ENCODE data around the gene OMP. TPM values are rescaled to one million over a fixed set of nuclear protein-coding genes. Genes with fewer than 3 reads are reported as not detected.

The OMP gene
- total and polyA plus RNA-seq, 2 of the 13 experiments (the other 11 are each of a cell fraction or from before 2014, with no cell fraction given), result not detected

DNA sequence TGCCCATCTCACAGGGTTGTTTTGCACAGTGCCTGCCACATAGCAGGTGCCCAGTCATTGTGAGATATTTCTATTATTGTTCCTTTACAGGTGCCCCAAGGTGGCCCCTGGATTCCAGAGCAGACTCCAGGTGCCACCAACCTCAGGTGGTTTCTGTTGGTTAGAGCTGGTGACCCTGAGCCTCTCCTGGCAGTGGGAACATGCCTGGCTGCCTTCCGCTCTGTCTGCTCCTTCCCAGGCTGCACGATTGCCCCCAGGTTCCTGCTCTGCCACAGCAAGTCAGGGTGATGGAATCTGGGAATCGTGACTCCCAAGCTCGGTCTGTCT, 12.6 kb upstream of the OMP start (continued):
- TF ChIP-seq, protein P1, sequence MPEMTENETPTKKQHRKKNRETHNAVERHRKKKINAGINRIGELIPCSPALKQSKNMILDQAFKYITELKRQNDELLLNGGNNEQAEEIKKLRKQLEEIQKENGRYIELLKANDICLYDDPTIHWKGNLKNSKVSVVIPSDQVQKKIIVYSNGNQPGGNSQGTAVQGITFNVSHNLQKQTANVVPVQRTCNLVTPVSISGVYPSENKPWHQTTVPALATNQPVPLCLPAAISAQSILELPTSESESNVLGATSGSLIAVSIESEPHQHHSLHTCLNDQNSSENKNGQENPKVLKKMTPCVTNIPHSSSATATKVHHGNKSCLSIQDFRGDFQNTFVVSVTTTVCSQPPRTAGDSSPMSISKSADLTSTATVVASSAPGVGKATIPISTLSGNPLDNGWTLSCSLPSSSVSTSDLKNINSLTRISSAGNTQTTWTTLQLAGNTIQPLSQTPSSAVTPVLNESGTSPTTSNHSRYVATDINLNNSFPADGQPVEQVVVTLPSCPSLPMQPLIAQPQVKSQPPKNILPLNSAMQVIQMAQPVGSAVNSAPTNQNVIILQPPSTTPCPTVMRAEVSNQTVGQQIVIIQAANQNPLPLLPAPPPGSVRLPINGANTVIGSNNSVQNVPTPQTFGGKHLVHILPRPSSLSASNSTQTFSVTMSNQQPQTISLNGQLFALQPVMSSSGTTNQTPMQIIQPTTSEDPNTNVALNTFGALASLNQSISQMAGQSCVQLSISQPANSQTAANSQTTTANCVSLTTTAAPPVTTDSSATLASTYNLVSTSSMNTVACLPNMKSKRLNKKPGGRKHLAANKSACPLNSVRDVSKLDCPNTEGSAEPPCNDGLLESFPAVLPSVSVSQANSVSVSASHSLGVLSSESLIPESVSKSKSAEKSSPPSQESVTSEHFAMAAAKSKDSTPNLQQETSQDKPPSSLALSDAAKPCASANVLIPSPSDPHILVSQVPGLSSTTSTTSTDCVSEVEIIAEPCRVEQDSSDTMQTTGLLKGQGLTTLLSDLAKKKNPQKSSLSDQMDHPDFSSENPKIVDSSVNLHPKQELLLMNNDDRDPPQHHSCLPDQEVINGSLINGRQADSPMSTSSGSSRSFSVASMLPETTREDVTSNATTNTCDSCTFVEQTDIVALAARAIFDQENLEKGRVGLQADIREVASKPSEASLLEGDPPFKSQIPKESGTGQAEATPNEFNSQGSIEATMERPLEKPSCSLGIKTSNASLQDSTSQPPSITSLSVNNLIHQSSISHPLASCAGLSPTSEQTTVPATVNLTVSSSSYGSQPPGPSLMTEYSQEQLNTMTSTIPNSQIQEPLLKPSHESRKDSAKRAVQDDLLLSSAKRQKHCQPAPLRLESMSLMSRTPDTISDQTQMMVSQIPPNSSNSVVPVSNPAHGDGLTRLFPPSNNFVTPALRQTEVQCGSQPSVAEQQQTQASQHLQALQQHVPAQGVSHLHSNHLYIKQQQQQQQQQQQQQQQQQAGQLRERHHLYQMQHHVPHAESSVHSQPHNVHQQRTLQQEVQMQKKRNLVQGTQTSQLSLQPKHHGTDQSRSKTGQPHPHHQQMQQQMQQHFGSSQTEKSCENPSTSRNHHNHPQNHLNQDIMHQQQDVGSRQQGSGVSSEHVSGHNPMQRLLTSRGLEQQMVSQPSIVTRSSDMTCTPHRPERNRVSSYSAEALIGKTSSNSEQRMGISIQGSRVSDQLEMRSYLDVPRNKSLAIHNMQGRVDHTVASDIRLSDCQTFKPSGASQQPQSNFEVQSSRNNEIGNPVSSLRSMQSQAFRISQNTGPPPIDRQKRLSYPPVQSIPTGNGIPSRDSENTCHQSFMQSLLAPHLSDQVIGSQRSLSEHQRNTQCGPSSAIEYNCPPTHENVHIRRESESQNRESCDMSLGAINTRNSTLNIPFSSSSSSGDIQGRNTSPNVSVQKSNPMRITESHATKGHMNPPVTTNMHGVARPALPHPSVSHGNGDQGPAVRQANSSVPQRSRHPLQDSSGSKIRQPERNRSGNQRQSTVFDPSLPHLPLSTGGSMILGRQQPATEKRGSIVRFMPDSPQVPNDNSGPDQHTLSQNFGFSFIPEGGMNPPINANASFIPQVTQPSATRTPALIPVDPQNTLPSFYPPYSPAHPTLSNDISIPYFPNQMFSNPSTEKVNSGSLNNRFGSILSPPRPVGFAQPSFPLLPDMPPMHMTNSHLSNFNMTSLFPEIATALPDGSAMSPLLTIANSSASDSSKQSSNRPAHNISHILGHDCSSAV (CRISPR knock-in tag; IDR thresholded peaks at IDR 0.05; ENCODE audit: borderline replicate concordance), result no peak

DNA sequence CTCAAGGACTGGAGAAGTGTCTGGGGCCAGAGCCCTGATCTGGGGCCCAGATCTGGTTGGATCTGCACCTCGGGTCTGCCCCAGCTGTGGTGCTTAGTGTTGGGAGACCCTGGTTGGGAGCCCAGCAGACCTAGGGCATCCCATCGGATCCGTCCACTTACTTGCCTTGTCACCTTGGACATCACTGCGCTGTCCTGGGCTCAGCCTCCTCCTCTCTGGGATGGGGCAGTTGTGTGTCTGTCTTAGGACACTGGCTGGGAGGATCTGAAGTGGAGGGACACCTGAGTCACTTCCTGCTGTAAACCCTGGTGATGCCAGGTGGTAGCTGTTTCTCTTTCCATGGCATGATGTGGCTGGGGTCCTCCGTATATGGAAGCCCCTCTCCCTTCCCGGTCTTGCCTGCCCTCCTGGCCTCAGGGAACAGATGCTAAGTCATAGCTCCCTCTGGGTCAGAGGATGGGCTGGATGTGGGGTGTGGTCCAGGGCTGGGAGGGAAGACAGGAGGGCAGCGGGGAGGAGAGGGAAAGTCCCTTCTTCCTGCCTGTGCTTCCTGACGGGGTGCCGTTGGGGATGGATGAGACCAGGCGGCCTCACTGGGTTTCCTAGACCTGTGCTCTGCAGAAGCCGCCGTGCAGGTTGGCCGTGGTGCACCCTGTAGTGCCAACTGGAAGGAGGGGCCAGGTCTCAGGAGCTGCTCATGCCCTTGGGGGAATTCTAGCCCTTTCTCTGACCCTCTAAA, 12.1 kb upstream of the OMP start:
- H3K27ac ChIP-seq (ENCODE audit: extremely low read length, insufficient read depth, low read length), result no peak overlapping the region

More for the DNA sequence above, 12.1 kb upstream of the OMP start:
- intact Hi-C loops (cut with micrococcal nuclease; ENCODE audit: unreplicated experiment) (loop anchor here (1.0 to 10.0 kb wide), 2 partner anchors 24 to 286 kb away; partner anchors contain the start of gene CAPN5), in situ Hi-C loops (cut with HindIII; ENCODE audit: extremely low pct_ligation_motif_present, low pct_unique_long_range_greater_than_20kb) (loop anchor here (5.0 kb wide), 2 partner anchors 43 to 173 kb away; no protein-coding TSS in a partner anchor)
- ATAC-seq (no peak), DNase-seq (ENCODE audit: low spot score) (no peak), FAIRE-seq (no peak)
- ChIA-PET CTCF (ENCODE audit: low intra/inter-chr PET ratio, low total read pairs) (interaction anchor here (0.8 to 4.2 kb wide), 6 partner anchors 17 to 280 kb away, joined by 3 to 85 read pairs (median 3); no protein-coding TSS in a partner anchor), POLR2A (interaction anchor here (1.2 to 1.9 kb wide), 3 partner anchors 8 to 43 kb away, joined by 5 to 16 read pairs (median 9); partner anchors contain the start of gene CAPN5)
- no peaks in the 10 kb centered on the region for H3K79me2 ChIP-seq (ENCODE audit: insufficient read depth, low read length)
- H2AFZ ChIP-seq (ENCODE audit: low read length), result no peak overlapping the region
- H3K27me3 ChIP-seq (ENCODE audit: control insufficient read depth in 1 of 2, insufficient read depth in 2 of 2, low read length in 2 of 2), result no peaks in the 10 kb centered on the region; a peak in 2 of 5 replicates
- BruUV-seq (replicated peaks), result no TSS peak
- no peak overlapping the region for H3K4me3 ChIP-seq (replicated peaks in 1 of 3; ENCODE audit: insufficient read depth in 1 of 3, low read depth in 2 of 3, low read length in 3 of 3)
- H3K4me1 ChIP-seq (ENCODE audit: insufficient read depth, low read length), result peaks cover 36% of the 10 kb centered on the region
- WGBS (ENCODE audit: low lambda C conversion rate), result 74% methylated on average over 6 of the region's 13 CpGs
- TF ChIP-seq, protein P2, sequence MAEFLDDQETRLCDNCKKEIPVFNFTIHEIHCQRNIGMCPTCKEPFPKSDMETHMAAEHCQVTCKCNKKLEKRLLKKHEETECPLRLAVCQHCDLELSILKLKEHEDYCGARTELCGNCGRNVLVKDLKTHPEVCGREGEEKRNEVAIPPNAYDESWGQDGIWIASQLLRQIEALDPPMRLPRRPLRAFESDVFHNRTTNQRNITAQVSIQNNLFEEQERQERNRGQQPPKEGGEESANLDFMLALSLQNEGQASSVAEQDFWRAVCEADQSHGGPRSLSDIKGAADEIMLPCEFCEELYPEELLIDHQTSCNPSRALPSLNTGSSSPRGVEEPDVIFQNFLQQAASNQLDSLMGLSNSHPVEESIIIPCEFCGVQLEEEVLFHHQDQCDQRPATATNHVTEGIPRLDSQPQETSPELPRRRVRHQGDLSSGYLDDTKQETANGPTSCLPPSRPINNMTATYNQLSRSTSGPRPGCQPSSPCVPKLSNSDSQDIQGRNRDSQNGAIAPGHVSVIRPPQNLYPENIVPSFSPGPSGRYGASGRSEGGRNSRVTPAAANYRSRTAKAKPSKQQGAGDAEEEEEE (CRISPR knock-in tag; IDR thresholded peaks at IDR 0.05; ENCODE audit: borderline replicate concordance), result 0 out of 2 replicates have a peak, but pooled peaks have one; percentile 22
- TF ChIP-seq CBFB (CRISPR knock-in tag; IDR thresholded peaks at IDR 0.05), result no peak
- TF ChIP-seq, protein P3, sequence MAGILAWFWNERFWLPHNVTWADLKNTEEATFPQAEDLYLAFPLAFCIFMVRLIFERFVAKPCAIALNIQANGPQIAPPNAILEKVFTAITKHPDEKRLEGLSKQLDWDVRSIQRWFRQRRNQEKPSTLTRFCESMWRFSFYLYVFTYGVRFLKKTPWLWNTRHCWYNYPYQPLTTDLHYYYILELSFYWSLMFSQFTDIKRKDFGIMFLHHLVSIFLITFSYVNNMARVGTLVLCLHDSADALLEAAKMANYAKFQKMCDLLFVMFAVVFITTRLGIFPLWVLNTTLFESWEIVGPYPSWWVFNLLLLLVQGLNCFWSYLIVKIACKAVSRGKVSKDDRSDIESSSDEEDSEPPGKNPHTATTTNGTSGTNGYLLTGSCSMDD (CRISPR knock-in tag; IDR thresholded peaks at IDR 0.05), result no peak
- no peak overlapping the region for H3K9ac ChIP-seq (ENCODE audit: insufficient read depth, low read depth, low read length)
- no peaks in the 10 kb centered on the region for H3K36me3 ChIP-seq (replicated peaks in 1 of 2; ENCODE audit: control insufficient read depth in 1 of 2, insufficient read depth in 2 of 2, low read length in 2 of 2)
- H3K4me2 ChIP-seq (ENCODE audit: low read depth, low read length), result no peak overlapping the region
- no peaks in the 10 kb centered on the region for H3K9me3 ChIP-seq (ENCODE audit: low read length)
- no peaks in the 10 kb centered on the region for H4K20me1 ChIP-seq (ENCODE audit: insufficient read depth, low read length)

Data from HepG2 (cell line).